Measurements from ENCODE around the gene ASAP2. TPM values are rescaled to one million over a fixed set of nuclear protein-coding genes. Genes with fewer than 3 reads are reported as not detected.

ASAP2 gene
- total RNA-seq, 2 experiments from 2014 or later, result not detected

DNA sequence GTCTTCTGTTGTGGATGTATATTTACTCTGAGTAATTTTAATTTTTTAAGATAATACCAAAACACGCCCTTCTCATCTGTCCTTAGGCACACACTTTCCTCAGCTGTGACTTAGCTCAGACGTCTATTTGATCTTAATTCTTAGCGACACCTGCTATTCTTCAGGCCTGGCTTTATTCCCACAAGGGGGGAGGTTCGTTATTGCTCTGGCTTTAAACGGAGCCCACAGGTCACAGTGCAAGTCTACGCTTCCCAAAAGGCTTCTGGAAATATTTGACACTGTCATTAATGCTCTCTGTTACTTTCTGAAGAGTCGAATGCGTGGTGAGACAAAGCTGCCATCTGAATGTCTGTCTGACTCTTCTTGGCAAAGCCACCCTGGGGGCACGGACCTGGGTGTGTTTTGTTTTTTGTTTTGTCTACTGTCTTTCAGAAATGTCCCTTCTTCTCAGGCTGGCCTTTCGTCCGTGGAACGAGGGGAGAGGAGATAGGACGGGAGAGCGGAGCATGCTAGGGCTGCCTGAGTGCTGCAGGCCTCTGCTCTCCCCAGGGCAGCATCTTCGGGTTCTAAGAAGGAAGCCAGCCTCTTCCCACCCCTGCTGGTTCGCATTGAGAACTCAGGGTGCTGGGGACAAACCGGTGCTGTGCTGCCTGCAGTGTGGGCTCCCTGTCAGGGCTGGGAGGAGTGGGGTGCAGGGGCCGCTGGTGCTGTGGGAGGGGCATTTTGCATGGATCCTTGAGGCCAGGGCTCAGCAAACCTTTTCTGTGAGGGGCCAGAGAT is 61.9 kb downstream of the ASAP2 start:
- ATAC-seq (ENCODE audit: low read depth) (no peak), DNase-seq (no peak)
- H3K9me3 Mint-ChIP-seq, result no peaks in the 10 kb centered on the region
- H3K4me1 Mint-ChIP-seq, result no peaks in the 10 kb centered on the region
- H3K4me3 Mint-ChIP-seq, result no peak overlapping the region
- peaks cover 13% of the 10 kb centered on the region for H3K27me3 Mint-ChIP-seq
- no peaks in the 10 kb centered on the region for H3K36me3 Mint-ChIP-seq
- POLR2A ChIA-PET, result no interaction called here
- H3K27ac Mint-ChIP-seq, result no peak overlapping the region

DNA sequence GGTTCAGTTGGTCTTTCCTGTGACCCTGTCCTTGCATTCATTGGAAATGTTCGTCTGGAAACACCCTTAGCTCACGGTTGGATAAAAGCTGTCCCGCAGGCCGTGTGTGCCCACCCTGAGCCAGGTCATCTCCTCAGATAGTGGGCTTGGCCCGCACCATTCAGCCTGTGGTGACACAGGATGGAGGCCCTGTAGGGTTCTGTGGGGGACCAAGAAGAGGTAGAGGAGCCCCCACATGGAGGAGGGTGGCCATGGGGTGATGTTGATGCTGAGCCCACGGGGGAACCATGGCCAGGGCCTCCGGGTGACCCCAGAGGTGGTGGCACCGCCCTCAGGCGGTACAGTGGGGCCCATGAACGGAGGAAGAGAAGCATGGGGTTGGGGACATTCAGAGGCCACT is 62.7 kb downstream of the ASAP2 start:
- POLR2A ChIA-PET, result no interaction called here
- Mint-ChIP-seq H3K27me3 (peaks cover 10% of the 10 kb centered on the region), H3K36me3 (no peaks in the 10 kb centered on the region), H3K4me1 (no peaks in the 10 kb centered on the region), H3K27ac (no peak overlapping the region), H3K9me3 (no peaks in the 10 kb centered on the region), H3K4me3 (no peak overlapping the region)
- ATAC-seq (ENCODE audit: low read depth), result no peak
- no peak for DNase-seq

DNA sequence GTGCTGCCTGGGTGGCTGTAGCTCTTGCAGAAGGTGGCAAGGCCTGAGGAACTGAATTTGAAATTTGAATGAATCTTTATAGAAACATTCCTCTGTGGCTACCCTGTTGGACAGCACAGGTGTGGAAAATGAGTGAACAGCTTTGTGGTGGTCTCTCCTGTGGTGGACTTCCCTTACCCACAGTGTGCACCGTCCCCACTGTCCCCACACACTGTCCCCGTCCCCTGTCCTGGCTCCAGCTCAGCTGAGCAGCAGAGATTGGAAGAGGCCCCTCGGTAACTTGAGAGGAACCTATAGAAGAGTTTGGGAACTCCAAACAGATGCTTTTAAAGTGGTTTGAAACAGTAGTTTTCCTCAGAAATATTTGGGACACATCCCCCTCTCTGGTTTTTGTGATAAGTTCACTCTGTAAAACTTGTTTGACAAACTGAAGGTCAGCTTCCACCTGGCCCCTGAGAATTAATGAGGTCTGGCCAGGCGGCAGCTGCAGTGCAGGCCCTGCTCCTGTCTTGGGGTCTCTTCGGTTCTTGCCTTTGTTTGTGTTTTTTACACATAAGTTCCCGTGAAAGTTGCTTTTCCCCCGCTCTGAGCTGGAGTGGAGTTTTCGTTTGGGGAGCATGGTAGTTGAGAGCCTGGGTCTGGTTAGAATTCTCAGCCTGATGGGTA is 63.2 kb downstream of the ASAP2 start:
- H3K4me1 Mint-ChIP-seq, result no peaks in the 10 kb centered on the region
- ATAC-seq (ENCODE audit: low read depth) (no peak), DNase-seq (no peak)
- no peaks in the 10 kb centered on the region for H3K36me3 Mint-ChIP-seq
- H3K9me3 Mint-ChIP-seq, result no peaks in the 10 kb centered on the region
- H3K27ac Mint-ChIP-seq, result no peak overlapping the region
- no peak overlapping the region for H3K4me3 Mint-ChIP-seq
- H3K27me3 Mint-ChIP-seq, result peaks cover 10% of the 10 kb centered on the region
- POLR2A ChIA-PET, result no interaction called here

DNA sequence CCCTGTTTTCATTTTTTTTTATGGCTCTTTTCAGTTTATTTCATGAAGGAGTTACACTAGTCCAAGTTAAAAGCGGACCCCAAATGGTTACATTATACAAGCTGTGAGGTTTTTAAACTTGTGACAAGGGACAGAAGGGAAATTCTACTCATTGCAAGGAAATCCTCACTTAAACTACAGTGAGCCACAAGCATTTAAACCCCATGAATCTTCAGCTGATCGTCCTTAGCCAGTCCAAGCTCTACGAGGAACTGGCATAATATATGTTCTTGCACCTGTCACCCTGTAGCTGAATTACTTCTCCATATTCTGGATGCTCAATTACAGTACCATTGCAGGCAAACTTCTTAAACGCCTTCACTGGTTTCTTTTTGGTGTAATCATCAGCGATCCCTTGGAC is 64.5 kb downstream of the ASAP2 start:
- Mint-ChIP-seq H3K4me1 (no peaks in the 10 kb centered on the region), H3K36me3 (no peaks in the 10 kb centered on the region), H3K27me3 (peaks cover 10% of the 10 kb centered on the region), H3K9me3 (no peaks in the 10 kb centered on the region), H3K27ac (no peak overlapping the region), H3K4me3 (no peak overlapping the region)
- POLR2A ChIA-PET, result no interaction called here
- DNase-seq (no peak), ATAC-seq (ENCODE audit: low read depth) (no peak)

DNA sequence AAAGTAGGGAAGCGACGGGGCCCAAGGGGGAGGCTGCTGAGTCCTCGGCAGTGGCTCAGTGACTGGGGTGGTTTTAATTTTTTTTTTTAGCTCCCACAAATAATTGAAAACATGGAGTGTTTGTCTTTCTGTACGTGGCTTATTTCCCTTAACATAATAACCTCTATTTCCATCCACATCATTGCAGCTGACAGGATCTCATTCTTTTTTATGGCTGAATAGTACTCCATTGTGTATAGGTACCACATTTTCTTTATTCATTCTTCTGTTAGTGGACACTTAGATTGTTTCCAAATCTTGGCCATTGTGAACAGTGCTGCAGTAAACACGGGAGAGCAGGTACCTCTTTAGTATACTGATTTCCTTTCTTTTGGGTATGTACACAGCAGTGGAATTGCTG is 65.1 kb downstream of the ASAP2 start:
- POLR2A ChIA-PET, result no interaction called here
- no peaks in the 10 kb centered on the region for H3K36me3 Mint-ChIP-seq
- H3K9me3 Mint-ChIP-seq, result no peaks in the 10 kb centered on the region
- H3K4me1 Mint-ChIP-seq, result no peaks in the 10 kb centered on the region
- no peak for DNase-seq
- H3K27me3 Mint-ChIP-seq, result peaks cover 7% of the 10 kb centered on the region
- no peak for ATAC-seq (ENCODE audit: low read depth)
- H3K4me3 Mint-ChIP-seq, result no peak overlapping the region
- H3K27ac Mint-ChIP-seq, result no peak overlapping the region

DNA sequence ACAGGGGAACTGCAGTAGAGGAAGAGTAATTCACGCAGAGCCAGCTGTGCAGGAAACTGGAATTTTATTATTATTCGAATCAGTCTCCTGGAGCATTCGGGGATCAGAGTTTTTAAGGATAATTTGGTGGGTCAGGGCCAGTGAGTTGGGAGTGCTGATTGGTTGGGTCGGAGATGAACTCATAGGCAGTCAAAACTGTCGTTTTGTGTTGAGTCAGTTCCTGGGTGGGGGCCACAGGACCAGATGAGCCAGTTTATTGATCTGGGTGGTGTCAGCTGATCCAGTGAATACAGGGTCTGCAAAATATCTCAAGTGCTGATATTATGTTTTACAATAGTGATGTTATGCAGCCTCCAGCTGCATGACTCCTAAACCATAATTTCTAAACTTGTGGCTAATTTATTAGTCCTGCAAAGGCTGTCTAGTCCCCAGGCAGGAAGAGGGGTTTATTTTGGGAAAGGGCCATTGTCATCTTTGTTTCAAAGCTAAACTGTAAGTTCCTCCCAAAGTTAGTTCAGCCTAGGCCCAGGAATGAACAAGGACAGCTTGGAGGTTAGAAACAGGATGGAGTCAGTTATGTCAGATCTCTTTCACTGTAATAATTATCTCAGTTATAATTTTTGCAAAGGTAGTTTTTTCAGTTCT is 67.0 kb downstream of the ASAP2 start:
- H3K36me3 Mint-ChIP-seq, result no peaks in the 10 kb centered on the region
- H3K27me3 Mint-ChIP-seq, result peaks cover 12% of the 10 kb centered on the region
- no peak for DNase-seq
- H3K9me3 Mint-ChIP-seq, result no peaks in the 10 kb centered on the region
- H3K27ac Mint-ChIP-seq, result no peak overlapping the region
- no peak for ATAC-seq (ENCODE audit: low read depth)
- H3K4me1 Mint-ChIP-seq, result no peaks in the 10 kb centered on the region
- POLR2A ChIA-PET, result no interaction called here
- H3K4me3 Mint-ChIP-seq, result no peak overlapping the region

DNA sequence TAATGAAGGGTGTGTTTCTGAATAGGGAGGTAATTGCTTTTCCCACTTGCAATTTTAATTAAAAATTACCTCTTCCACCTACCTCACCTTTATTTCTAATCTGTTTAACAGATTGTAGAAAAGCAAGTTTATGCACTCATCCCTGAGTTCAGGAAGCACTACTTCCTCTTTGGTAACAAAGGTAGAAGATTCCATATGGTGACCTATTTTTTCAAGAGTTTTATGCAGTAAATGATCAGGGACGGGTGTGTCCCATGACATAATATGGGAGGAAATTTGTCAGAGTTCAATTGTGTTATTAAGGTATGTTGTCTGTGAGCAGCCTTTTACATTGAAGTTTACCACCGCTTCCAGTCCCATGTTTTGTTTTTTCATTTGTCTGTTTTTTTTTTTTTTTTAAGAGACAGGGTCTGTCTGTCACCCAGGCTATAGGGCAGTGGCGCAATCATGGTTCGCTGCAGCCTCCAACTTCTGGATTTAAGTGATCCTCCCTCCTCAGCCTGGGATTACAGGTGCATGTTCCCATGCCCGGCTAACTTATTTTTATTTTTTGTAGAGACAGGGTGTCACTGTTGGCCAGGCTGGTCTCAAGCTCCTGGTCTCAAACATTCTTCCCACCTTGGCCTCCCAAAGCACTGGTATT is 68.2 kb downstream of the ASAP2 start:
- ATAC-seq (ENCODE audit: low read depth) (no peak), DNase-seq (no peak)
- Mint-ChIP-seq H3K27me3 (peaks cover 12% of the 10 kb centered on the region), H3K4me3 (no peak overlapping the region), H3K36me3 (no peaks in the 10 kb centered on the region), H3K27ac (no peak overlapping the region), H3K4me1 (no peaks in the 10 kb centered on the region), H3K9me3 (no peaks in the 10 kb centered on the region)
- POLR2A ChIA-PET, result no interaction called here

DNA sequence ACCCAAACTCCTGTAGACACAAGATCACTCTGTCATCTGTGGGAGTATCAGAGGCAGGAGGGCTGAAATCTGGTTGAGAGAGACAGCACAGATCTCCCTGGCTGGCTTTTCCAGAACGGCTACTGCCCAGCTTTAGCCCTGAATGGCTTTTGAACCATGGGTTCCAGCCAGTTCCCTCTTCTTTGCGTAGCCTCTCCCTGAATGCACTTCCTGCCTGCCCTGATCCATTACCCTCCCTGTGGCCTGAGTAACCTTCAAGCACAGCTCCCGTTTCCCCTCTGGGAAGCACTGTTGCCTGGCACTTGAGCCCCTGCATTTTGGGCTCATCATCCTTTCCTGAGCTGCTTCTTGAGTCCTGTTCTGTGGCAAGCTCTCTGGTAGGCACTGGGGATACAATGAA is 68.8 kb downstream of the ASAP2 start:
- H3K4me3 Mint-ChIP-seq, result no peak overlapping the region
- no peak overlapping the region for H3K27ac Mint-ChIP-seq
- H3K4me1 Mint-ChIP-seq, result no peaks in the 10 kb centered on the region
- no peaks in the 10 kb centered on the region for H3K36me3 Mint-ChIP-seq
- ATAC-seq (ENCODE audit: low read depth), result no peak
- no peak for DNase-seq
- POLR2A ChIA-PET, result no interaction called here
- peaks cover 12% of the 10 kb centered on the region for H3K27me3 Mint-ChIP-seq
- no peaks in the 10 kb centered on the region for H3K9me3 Mint-ChIP-seq

DNA sequence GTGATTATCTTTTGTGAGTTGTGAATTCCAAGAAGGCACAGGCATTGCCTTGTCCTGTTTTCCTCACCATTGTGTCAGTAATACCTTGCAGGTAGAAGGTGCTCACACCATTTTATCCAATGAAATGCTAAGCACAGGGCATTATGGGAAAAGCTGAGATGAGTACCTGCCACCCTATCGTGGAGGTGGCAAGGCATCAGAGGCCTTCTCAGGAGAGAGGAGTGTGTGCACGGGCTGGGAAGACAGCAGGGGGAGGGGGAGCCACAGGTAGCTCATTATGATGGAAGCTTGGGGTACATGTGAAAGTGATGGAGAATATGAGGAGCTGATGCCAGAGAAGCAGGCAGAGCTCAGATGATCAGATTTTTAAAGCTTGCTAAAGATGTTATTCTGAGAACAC is 69.5 kb downstream of the ASAP2 start:
- POLR2A ChIA-PET, result no interaction called here
- H3K9me3 Mint-ChIP-seq, result no peaks in the 10 kb centered on the region
- ATAC-seq (ENCODE audit: low read depth), result no peak
- peaks cover 12% of the 10 kb centered on the region for H3K27me3 Mint-ChIP-seq
- H3K27ac Mint-ChIP-seq, result no peak overlapping the region
- no peak overlapping the region for H3K4me3 Mint-ChIP-seq
- no peaks in the 10 kb centered on the region for H3K36me3 Mint-ChIP-seq
- DNase-seq, result no peak
- H3K4me1 Mint-ChIP-seq, result no peaks in the 10 kb centered on the region

DNA sequence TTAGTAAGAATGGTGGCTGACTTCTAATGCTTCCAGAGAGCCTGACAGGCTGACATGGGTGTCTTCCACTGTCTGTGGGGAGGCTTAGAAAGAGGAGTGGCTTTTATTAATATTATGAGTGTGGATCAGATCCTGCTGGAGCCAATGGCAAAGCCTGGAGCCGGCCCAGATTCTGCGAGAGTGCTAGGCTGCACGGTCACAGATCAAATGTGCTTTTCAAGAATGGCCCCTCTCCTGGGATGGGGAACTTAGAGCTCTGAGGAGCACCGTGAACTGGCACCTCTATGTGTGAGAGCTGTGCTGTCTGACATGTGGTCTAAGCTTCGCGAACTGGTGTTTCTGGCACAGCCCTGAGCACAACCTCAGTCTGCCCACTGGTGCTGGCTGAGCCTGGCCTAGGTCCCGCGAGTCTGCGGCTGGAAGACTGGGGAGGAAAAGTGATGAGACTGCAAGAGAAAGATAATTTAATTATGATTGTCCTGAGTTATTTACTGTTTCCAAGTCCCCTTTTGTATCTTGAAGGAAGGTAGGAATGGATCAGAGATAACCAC is 70.4 kb downstream of the ASAP2 start:
- no peaks in the 10 kb centered on the region for H3K9me3 Mint-ChIP-seq
- DNase-seq, result no peak
- POLR2A ChIA-PET, result no interaction called here
- H3K4me1 Mint-ChIP-seq, result no peaks in the 10 kb centered on the region
- ATAC-seq (ENCODE audit: low read depth), result no peak
- H3K4me3 Mint-ChIP-seq, result no peak overlapping the region
- no peaks in the 10 kb centered on the region for H3K36me3 Mint-ChIP-seq
- H3K27me3 Mint-ChIP-seq, result peaks cover 12% of the 10 kb centered on the region
- no peak overlapping the region for H3K27ac Mint-ChIP-seq

DNA sequence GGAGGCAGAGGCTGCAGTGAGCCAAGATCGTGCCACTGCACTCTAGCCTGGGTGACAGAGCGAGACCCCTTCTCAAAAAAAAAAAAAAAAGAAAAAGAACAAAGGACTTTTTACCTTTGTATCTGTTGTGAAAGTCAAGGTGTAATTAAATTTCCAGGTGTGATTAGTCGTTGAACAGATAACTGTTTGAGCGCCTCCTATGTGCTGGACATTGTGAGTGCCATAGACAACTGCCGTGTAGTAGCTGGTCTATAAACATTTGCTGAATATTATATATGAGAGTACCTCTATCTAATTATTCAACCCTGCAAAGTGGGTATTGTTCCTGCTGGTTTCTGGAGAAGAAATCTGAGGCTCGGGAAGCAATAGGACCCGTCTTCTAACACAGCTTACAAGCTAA is 71.8 kb downstream of the ASAP2 start:
- Mint-ChIP-seq H3K4me1 (no peaks in the 10 kb centered on the region), H3K27me3 (peaks cover 8% of the 10 kb centered on the region), H3K27ac (no peak overlapping the region), H3K9me3 (no peaks in the 10 kb centered on the region), H3K36me3 (no peaks in the 10 kb centered on the region), H3K4me3 (no peak overlapping the region)
- POLR2A ChIA-PET, result no interaction called here
- ATAC-seq (ENCODE audit: low read depth) (no peak), DNase-seq (no peak)

DNA sequence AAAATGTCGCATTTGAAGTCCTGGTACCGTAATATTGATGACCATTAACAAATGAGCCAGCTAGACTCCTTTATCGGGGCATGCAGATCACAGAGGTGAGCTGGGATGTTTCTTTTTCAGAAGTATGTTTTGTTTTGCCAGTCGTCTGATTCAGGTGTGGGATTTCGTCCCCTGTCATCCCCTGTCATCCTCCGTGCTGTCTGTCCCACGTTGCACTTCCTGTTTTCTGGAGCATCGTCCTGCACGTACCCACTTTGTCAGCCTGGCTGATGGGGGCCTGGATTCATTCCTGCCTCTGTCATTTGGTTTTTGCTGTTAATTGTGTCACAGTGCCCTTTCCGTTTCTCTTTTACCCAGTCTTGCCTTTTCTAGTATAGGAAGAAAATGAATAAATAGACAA is 72.8 kb downstream of the ASAP2 start:
- no peak overlapping the region for H3K27ac Mint-ChIP-seq
- H3K4me1 Mint-ChIP-seq, result no peaks in the 10 kb centered on the region
- POLR2A ChIA-PET, result no interaction called here
- no peaks in the 10 kb centered on the region for H3K36me3 Mint-ChIP-seq
- H3K27me3 Mint-ChIP-seq, result peaks cover 8% of the 10 kb centered on the region
- no peaks in the 10 kb centered on the region for H3K9me3 Mint-ChIP-seq
- no peak overlapping the region for H3K4me3 Mint-ChIP-seq
- ATAC-seq (ENCODE audit: low read depth) (no peak), DNase-seq (no peak)

DNA sequence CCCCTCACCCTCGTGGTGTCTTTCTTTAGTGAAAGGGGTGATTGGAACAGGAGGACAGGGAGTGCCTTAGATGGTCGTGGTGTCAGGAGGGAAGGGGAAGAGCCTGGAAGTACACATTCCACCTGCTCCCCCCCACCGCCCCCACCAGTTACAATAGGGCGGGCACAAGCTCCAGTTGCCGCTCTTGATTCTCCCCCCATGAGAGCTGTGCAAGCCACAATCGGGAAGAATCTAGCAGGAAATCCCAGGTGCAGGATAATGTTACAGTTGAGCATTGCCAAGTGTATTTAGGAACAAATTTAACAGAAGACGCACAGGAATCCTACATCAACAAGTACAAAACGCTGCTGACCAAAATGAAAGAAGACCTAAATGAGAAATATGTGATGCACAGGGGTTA is 73.6 kb downstream of the ASAP2 start:
- peaks cover 8% of the 10 kb centered on the region for H3K27me3 Mint-ChIP-seq
- ATAC-seq (ENCODE audit: low read depth), result no peak
- H3K4me3 Mint-ChIP-seq, result no peak overlapping the region
- no peaks in the 10 kb centered on the region for H3K36me3 Mint-ChIP-seq
- H3K4me1 Mint-ChIP-seq, result no peaks in the 10 kb centered on the region
- H3K27ac Mint-ChIP-seq, result no peak overlapping the region
- POLR2A ChIA-PET, result no interaction called here
- H3K9me3 Mint-ChIP-seq, result no peaks in the 10 kb centered on the region
- no peak for DNase-seq
